Astrocyte (in vitro differentiated cells and primary cell): ENCODE data around the gene ELMOD2. TPM values are rescaled to one million over a fixed set of nuclear protein-coding genes. Genes with fewer than 3 reads are reported as not detected.

Experiments
- DNase-seq: peaks from one replicate; pipeline ENCODE4 v3.0.0-alpha.2; 2010; ENCODE audit warnings: low read depth
- FAIRE-seq: peaks from 2 replicates; lab custom pipeline; 2011; peaks lifted over from hg19 to GRCh38; lab: Jason Lieb, UNC
- H2AFZ ChIP-seq: 2 replicates; pipeline ENCODE4 v1.6.0; 2012; ENCODE audit warnings: low read depth, low read length, inconsistent platforms
- H3K27ac ChIP-seq: 2 replicates; pipeline ENCODE4 v1.5.1; 2011; ENCODE audit warnings: low read depth, low read length, inconsistent platforms
- H3K27me3 ChIP-seq: 2 replicates; pipeline ENCODE4 v1.6.0; 2011; ENCODE audit warnings: low read length, inconsistent platforms; ENCODE audit not compliant: insufficient read depth
- H3K36me3 ChIP-seq: 2 replicates; pipeline ENCODE4 v1.5.1; 2011; ENCODE audit warnings: low read length, inconsistent platforms; ENCODE audit not compliant: insufficient read depth
- H3K4me1 ChIP-seq: 2 replicates; pipeline ENCODE4 v1.5.1; 2011; ENCODE audit warnings: low read length, inconsistent platforms; ENCODE audit not compliant: insufficient read depth
- H3K4me2 ChIP-seq: 2 replicates; pipeline ENCODE4 v1.6.0; 2012; ENCODE audit warnings: low read length, inconsistent platforms
- H3K4me3 ChIP-seq: 2 replicates; pipeline ENCODE4 v1.5.1; 2011; ENCODE audit warnings: low read depth, mild to moderate bottlenecking, low read length, inconsistent platforms; ENCODE audit not compliant: insufficient read depth
- H3K79me2 ChIP-seq: 2 replicates; pipeline ENCODE4 v1.6.0; 2012; ENCODE audit warnings: mild to moderate bottlenecking, low read length, inconsistent platforms; ENCODE audit not compliant: insufficient read depth
- H3K9ac ChIP-seq: 2 replicates; pipeline ENCODE4 v1.6.0; 2012; ENCODE audit warnings: mild to moderate bottlenecking, low read length, inconsistent platforms
- H3K9me3 ChIP-seq: 2 replicates; pipeline ENCODE4 v1.5.1; 2012; ENCODE audit warnings: low read depth, mild to moderate bottlenecking, low read length, inconsistent platforms; ENCODE audit not compliant: insufficient read depth
- H4K20me1 ChIP-seq: 2 replicates; pipeline ENCODE4 v1.6.0; 2012; ENCODE audit warnings: low read length, inconsistent platforms; ENCODE audit not compliant: insufficient read depth
- H3K27ac Mint-ChIP-seq: one replicate; pipeline ENCODE4 v1.8.0; 2021; ENCODE audit warnings: mild to moderate bottlenecking, mixed read lengths; ENCODE audit not compliant: unreplicated experiment
- H3K27me3 Mint-ChIP-seq: one replicate; pipeline ENCODE4 v1.8.0; 2021; ENCODE audit warnings: low read depth, mixed read lengths; ENCODE audit not compliant: unreplicated experiment
- H3K36me3 Mint-ChIP-seq: one replicate; pipeline ENCODE4 v1.8.0; 2021; ENCODE audit warnings: low read depth, mixed read lengths; ENCODE audit not compliant: unreplicated experiment
- H3K4me1 Mint-ChIP-seq: one replicate; pipeline ENCODE4 v1.8.0; 2021; ENCODE audit warnings: low read depth, mixed read lengths; ENCODE audit not compliant: unreplicated experiment
- H3K4me3 Mint-ChIP-seq: one replicate; pipeline ENCODE4 v1.8.0; 2021; ENCODE audit warnings: mild to moderate bottlenecking, moderate library complexity, mixed read lengths; ENCODE audit not compliant: unreplicated experiment
- H3K9me3 Mint-ChIP-seq: one replicate; pipeline ENCODE4 v1.8.0; 2021; ENCODE audit warnings: mild to moderate bottlenecking, mixed read lengths; ENCODE audit not compliant: unreplicated experiment
- EZH2 ChIP-seq: IDR thresholded peaks from 2 replicates; pipeline ENCODE4 v1.6.1; 2012; ENCODE audit warnings: mild to moderate bottlenecking, low read length, inconsistent platforms; ENCODE audit not compliant: insufficient read depth
- total RNA-seq: library from RNA; stranded (reverse); gene quantifications from 2 replicates; pipeline ENCODE4 v1.2.1, GENCODE V29; 2021
- TF ChIP-seq, protein P1 (sequence below): IDR thresholded peaks from 2 replicates; pipeline ENCODE4 v1.5.1; 2011; ENCODE audit warnings: low read depth, mild to moderate bottlenecking, inconsistent platforms, low read length, moderate library complexity; ENCODE audit not compliant: insufficient read depth

Gene ELMOD2
- total RNA-seq, 1 donor from 2014 or later = 32.8 TPM

GRCh38 chr4:140579278-140579677, 55.3 kb downstream of the ELMOD2 start:
- Histone ChIP-seq H3K27ac (no peak overlapping the region), H3K4me2 (peak overlapping the region; percentile 14), H4K20me1 (no peaks in the 10 kb centered on the region), H3K9ac (no peak overlapping the region), H3K36me3 (no peaks in the 10 kb centered on the region), H3K4me1 (no peaks in the 10 kb centered on the region), H3K79me2 (no peaks in the 10 kb centered on the region), H3K9me3 (no peaks in the 10 kb centered on the region), H3K4me3 (no peak overlapping the region), H2AFZ (no peak overlapping the region), H3K27me3 (peaks cover 31% of the 10 kb centered on the region)
- no peaks in the 10 kb centered on the region for H3K9me3 Mint-ChIP-seq
- no peak overlapping the region for H3K27ac Mint-ChIP-seq
- TF ChIP-seq, protein P1, sequence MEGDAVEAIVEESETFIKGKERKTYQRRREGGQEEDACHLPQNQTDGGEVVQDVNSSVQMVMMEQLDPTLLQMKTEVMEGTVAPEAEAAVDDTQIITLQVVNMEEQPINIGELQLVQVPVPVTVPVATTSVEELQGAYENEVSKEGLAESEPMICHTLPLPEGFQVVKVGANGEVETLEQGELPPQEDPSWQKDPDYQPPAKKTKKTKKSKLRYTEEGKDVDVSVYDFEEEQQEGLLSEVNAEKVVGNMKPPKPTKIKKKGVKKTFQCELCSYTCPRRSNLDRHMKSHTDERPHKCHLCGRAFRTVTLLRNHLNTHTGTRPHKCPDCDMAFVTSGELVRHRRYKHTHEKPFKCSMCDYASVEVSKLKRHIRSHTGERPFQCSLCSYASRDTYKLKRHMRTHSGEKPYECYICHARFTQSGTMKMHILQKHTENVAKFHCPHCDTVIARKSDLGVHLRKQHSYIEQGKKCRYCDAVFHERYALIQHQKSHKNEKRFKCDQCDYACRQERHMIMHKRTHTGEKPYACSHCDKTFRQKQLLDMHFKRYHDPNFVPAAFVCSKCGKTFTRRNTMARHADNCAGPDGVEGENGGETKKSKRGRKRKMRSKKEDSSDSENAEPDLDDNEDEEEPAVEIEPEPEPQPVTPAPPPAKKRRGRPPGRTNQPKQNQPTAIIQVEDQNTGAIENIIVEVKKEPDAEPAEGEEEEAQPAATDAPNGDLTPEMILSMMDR = no peak
- TF ChIP-seq EZH2 = no peak
- FAIRE-seq = no peak
- H3K36me3 Mint-ChIP-seq = no peaks in the 10 kb centered on the region
- H3K4me1 Mint-ChIP-seq = peaks cover 16% of the 10 kb centered on the region
- no peak for DNase-seq
- H3K4me3 Mint-ChIP-seq = no peak overlapping the region
- H3K27me3 Mint-ChIP-seq = peaks cover 7% of the 10 kb centered on the region

GRCh38 chr4:140581078-140581477, 57.1 kb downstream of the ELMOD2 start:
- no peak overlapping the region for H3K9ac ChIP-seq
- H3K4me3 Mint-ChIP-seq = no peak overlapping the region
- H3K9me3 Mint-ChIP-seq = no peaks in the 10 kb centered on the region
- no peak for TF ChIP-seq EZH2
- TF ChIP-seq, protein P1 = no peak
- DNase-seq (no peak), FAIRE-seq (no peak)
- peaks cover 28% of the 10 kb centered on the region for H3K27me3 ChIP-seq
- no peak overlapping the region for H3K4me2 ChIP-seq
- H3K36me3 Mint-ChIP-seq = no peaks in the 10 kb centered on the region
- H3K79me2 ChIP-seq = no peaks in the 10 kb centered on the region
- peaks cover 10% of the 10 kb centered on the region for H3K4me1 Mint-ChIP-seq
- H2AFZ ChIP-seq = no peak overlapping the region
- no peaks in the 10 kb centered on the region for H3K9me3 ChIP-seq
- no peak overlapping the region for H3K27ac ChIP-seq
- H3K36me3 ChIP-seq = no peaks in the 10 kb centered on the region
- H3K27ac Mint-ChIP-seq = no peak overlapping the region
- no peak overlapping the region for H3K4me3 ChIP-seq
- H3K4me1 ChIP-seq = no peaks in the 10 kb centered on the region
- H3K27me3 Mint-ChIP-seq = peaks cover 7% of the 10 kb centered on the region
- H4K20me1 ChIP-seq = no peaks in the 10 kb centered on the region

- Histone ChIP-seq H3K4me1 (no peaks in the 10 kb centered on the region), H3K9ac (no peak overlapping the region), H3K9me3 (no peaks in the 10 kb centered on the region), H4K20me1 (no peaks in the 10 kb centered on the region), H3K79me2 (no peaks in the 10 kb centered on the region), H3K4me3 (no peak overlapping the region), H3K36me3 (no peaks in the 10 kb centered on the region), H3K27me3 (peaks cover 17% of the 10 kb centered on the region), H3K4me2 (no peak overlapping the region), H3K27ac (no peak overlapping the region), H2AFZ (no peak overlapping the region)
- DNase-seq = no peak
- Mint-ChIP-seq H3K36me3 (no peaks in the 10 kb centered on the region), H3K27me3 (peaks cover 9% of the 10 kb centered on the region), H3K9me3 (no peaks in the 10 kb centered on the region), H3K4me3 (no peak overlapping the region), H3K4me1 (no peaks in the 10 kb centered on the region), H3K27ac (no peak overlapping the region)
- FAIRE-seq = no peak
- no peak for TF ChIP-seq EZH2
- TF ChIP-seq, protein P1 = no peak
Measured at GRCh38 chr4:140584439-140584838, 60.5 kb downstream of the ELMOD2 start.
